Measurements from ENCODE around the gene BAIAP2.
"Not testable (repeated sequence)": the region's sequence is repeated elsewhere in the genome, so short reads cannot be mapped to it uniquely, and the experiment has no call there.

BAIAP2 gene

DNA sequence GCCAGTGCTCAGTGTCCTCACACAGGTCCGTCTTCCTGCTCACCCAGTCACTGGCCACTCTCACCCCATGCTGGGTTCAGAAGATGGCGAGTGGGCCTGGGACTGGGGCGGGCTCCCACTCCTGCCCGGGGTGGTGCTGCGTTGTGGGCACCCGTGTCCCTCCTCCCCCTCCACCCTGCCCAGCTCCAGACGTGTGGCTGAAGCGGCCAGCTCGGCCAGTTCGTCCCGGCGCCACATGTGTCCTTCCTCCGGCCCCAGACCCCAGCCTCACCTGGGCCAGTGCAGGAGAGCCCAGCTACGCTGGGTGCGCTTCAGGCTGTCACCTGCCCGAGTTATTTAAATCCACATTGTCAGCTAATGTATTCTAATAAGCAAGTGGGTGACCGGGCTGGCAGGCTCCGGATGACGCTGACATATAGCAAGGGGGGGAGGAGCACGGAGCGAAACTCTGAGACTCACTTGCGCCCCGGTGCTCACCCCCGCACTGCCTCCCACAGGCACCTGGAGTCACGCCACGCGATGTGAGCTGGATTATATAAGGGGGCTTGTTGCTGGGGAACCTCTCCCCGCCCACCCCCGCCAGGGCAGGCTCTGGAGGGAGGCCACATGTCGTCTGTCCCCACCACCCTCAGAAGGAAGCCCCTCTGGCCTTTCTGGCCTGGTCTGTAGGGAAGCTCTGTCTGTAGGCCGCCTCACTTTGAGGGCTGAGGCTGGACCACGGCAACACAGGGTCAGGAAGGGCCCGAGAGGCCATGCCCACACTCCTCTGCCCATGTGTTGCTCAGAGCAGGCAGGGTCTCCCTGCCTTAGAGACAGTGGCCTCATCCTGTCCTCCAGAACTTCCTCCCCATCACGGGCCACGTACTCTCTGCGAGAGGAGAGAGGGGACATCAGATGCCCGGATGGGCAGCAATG lies 7.1 kb upstream of the BAIAP2 start:
- Histone ChIP-seq H3K36me3 (ENCODE audit: control insufficient read depth, insufficient read depth, low read length) (peaks cover 2% of the 10 kb centered on the region), H3K9ac (ENCODE audit: low read depth, low read length) (no peak overlapping the region), H3K4me3 (ENCODE audit: low read depth, low read length) (no peak overlapping the region), H3K4me1 (ENCODE audit: control insufficient read depth, insufficient read depth, low read length) (no peaks in the 10 kb centered on the region), H3K9me3 (ENCODE audit: control insufficient read depth, insufficient read depth, low read length) (no peaks in the 10 kb centered on the region), H3K27me3 (ENCODE audit: control insufficient read depth, insufficient read depth, low read length) (no peaks in the 10 kb centered on the region)

DNA sequence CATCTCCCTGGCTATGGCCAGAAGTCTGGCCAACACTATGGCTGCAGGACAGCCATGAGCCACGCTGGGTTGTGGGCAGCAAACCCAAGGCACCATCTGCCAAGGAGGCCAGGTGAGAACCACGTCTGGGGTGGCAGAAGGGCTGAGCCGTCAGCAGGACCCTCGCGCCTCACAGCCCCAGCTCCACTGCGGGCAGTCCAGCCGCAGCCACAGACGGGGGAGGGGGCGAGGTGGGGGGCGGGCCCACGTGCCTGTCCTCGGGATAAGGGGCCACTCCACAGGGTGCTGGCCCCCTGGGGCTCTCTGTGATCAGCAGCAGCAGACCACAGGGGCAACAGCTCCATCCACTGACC lies 6.5 kb upstream of the BAIAP2 start:
- Histone ChIP-seq H3K4me1 (ENCODE audit: control insufficient read depth, insufficient read depth, low read length) (no peaks in the 10 kb centered on the region), H3K9ac (ENCODE audit: low read depth, low read length) (no peak overlapping the region), H3K27me3 (ENCODE audit: control insufficient read depth, insufficient read depth, low read length) (no peaks in the 10 kb centered on the region), H3K36me3 (ENCODE audit: control insufficient read depth, insufficient read depth, low read length) (peaks cover 2% of the 10 kb centered on the region), H3K4me3 (ENCODE audit: low read depth, low read length) (no peak overlapping the region), H3K9me3 (ENCODE audit: control insufficient read depth, insufficient read depth, low read length) (no peaks in the 10 kb centered on the region)

DNA sequence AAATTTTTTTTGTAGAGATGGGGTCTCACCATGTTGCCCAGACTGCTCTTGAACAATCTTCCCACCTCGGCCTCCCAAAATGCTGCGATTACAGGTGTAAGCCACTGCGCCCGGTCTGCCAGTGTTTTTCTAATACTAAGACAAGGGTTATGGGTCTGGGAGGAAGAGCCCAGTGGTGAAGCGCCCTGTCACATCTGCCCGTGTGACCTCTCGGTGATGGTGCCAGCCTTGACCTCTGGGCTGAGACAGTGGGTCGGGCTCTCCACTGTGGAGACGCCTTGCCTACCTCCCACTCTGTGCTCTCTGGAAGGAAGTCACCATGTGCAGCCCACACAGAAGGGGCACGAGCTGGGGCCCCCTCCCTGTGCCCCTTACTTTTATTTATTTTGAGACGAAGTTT lies 5.1 kb upstream of the BAIAP2 start:
- Histone ChIP-seq H3K4me3 (ENCODE audit: low read depth, low read length) (no peak overlapping the region), H3K27me3 (ENCODE audit: control insufficient read depth, insufficient read depth, low read length) (no peaks in the 10 kb centered on the region), H3K9ac (ENCODE audit: low read depth, low read length) (no peak overlapping the region), H3K9me3 (ENCODE audit: control insufficient read depth, insufficient read depth, low read length) (no peaks in the 10 kb centered on the region), H3K4me1 (ENCODE audit: control insufficient read depth, insufficient read depth, low read length) (peaks cover 2% of the 10 kb centered on the region), H3K36me3 (ENCODE audit: control insufficient read depth, insufficient read depth, low read length) (peaks cover 2% of the 10 kb centered on the region)

DNA sequence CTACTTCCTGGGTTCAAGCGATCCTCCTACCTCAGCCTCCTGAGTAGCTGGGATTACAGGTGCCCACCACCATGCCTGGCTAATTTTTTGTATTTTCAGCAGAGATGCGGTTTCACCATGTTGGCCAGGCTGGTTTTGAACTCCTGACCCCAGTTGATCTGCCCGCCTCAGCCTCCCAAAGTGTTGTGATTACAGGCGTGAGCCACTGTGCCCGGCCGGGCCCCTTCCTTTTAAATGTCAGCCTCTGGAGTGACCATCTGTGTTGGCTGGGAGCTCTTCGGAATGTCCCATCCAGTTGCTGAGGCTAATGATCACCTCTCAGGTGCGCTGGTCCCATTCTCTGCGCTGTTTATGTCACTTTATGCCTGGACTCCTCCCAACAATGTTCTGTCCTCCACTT lies 4.6 kb upstream of the BAIAP2 start:
- not testable (repeated sequence) for H3K9ac ChIP-seq (ENCODE audit: low read depth, low read length); H3K36me3 ChIP-seq (ENCODE audit: control insufficient read depth, insufficient read depth, low read length); H3K9me3 ChIP-seq (ENCODE audit: control insufficient read depth, insufficient read depth, low read length); H3K27me3 ChIP-seq (ENCODE audit: control insufficient read depth, insufficient read depth, low read length); H3K4me3 ChIP-seq (ENCODE audit: low read depth, low read length); H3K4me1 ChIP-seq (ENCODE audit: control insufficient read depth, insufficient read depth, low read length)

DNA sequence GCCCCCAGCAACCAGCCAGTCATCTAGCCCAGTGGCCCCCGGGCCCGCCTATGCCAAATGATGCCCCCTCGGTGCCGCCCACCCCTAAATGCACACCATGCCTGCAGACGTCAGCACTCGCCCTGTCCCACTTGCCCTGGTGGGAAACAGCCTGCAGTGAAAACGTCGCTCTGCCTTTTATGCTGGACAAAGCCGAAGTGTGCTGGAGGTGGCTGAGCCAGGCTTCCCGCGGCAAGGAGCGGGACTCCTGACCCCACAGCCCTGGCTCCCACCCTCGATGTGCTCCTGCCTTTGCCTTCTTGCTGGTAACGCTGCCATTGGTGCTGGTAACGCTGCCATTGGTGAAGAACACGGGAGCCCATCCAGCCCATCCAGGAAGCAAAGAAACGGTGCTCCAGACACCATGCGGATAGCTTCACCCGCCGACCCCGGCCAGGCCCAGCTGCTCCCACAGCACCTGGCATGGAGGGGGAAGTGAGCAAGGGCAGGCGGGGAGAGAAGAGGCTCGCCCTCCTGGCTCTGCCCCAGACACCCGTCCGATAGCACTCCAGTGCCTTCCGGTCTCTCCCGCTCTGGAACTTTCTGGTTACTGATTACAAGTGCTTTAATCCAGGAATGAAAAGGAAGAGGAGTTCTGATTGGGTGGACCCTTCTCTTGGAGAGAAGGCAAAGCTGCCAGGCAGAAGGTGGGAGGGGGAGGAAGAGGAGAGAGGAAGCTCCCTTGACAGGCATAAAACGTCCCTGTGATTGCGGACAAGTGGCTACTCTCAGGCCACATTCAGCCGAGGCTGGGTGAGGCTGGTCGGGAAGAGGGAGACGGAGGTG lies 4.0 kb upstream of the BAIAP2 start:
- H3K9ac ChIP-seq (ENCODE audit: low read depth, low read length) = peak overlapping the region; percentile 47
- H3K27me3 ChIP-seq (ENCODE audit: control insufficient read depth, insufficient read depth, low read length) = peaks cover 2% of the 10 kb centered on the region
- no peak overlapping the region for H3K4me3 ChIP-seq (ENCODE audit: low read depth, low read length)
- no peaks in the 10 kb centered on the region for H3K9me3 ChIP-seq (ENCODE audit: control insufficient read depth, insufficient read depth, low read length)
- peaks cover 2% of the 10 kb centered on the region for H3K36me3 ChIP-seq (ENCODE audit: control insufficient read depth, insufficient read depth, low read length)
- H3K4me1 ChIP-seq (ENCODE audit: control insufficient read depth, insufficient read depth, low read length) = peaks cover 3% of the 10 kb centered on the region

DNA sequence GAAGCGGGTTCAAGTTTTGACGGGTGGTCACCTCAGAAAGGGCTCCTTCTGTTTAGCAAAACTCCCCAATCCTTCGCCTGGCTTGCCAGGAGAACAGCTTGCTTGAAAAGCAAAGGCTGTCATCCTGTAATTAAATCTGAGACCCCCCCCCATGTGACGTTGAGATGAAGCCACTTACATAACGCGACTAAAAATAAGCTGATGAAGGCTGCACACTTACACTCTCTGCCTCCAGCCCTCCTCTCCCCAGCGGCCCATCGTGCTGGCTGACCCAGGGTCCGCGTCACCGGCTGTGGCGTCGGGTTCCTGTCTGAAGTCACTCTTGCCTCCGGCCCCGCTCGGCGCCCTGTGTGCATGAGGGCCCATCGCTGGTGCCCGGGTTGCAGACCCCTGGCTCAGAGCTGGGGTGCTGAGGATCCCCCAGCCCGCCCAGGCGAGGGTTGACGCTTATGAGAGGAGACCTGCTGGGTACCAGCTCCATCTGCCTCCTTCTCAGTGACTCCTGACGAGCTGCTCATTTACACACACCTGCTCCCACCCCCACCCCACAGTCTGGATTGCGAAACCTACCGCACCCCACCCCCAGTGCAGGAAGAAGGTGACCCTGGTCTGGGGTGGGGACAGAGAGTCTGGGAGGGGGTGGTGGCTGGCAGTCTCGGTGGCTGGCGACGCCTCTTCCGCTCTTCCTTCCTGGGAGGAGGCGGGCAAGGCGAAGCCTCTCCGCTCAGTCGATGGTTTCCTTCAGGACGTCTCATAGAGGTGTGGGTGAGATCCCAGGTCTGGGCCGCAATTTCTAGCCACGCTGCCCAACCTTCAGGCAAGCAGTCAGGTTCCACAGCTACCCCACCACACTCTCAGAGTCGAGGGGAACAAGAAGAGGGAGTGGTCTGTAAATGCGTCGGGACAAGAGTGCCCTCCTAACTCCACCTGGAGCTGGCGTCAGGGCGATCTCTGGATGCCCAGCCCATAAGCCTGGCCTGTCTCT lies 3.1 kb upstream of the BAIAP2 start:
- Histone ChIP-seq H3K9ac (ENCODE audit: low read depth, low read length) (no peak overlapping the region), H3K9me3 (ENCODE audit: control insufficient read depth, insufficient read depth, low read length) (no peaks in the 10 kb centered on the region), H3K4me3 (ENCODE audit: low read depth, low read length) (no peak overlapping the region), H3K27me3 (ENCODE audit: control insufficient read depth, insufficient read depth, low read length) (peaks cover 2% of the 10 kb centered on the region), H3K4me1 (ENCODE audit: control insufficient read depth, insufficient read depth, low read length) (peaks cover 5% of the 10 kb centered on the region), H3K36me3 (ENCODE audit: control insufficient read depth, insufficient read depth, low read length) (peaks cover 2% of the 10 kb centered on the region)

DNA sequence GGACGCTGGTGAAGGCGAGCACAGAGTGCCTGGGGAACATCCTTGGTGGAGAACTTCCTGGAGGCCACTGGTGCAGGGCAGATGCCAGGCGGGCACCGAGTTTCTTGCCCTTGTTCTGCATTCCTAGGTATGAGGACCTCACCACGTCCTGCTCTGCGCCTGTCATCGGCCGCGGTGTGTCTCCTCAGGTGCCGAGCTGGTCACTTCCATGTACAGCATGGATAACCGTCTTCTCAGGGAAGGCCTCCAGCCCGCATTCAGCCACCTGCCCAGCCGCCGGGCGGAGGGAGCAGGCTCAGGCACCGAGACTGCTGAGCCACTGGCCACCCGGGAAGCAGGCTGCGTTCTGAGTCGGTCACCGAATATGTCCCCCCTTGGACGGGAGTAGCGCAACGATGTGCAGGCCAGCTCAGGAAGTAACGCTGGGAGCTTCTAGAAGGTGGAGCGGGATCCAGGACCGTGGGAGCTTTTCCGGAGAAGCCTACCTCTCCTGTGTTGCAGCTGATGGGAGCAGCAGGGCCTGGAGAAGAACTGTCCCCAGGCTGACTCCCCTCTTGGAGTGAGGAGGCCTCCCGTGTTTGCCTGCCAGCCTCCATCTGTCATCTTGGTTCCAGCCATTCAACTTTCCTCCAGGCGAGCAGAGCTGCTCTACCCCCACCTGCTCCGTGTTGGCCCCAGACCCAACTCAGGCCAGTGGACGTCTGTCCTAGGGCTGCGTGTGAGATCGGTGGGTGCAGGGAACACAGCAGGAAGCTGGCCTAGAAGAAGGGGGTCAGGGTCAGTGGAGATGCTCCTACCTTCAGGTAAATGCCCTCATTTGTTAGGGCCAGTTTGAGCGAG lies 2.1 kb upstream of the BAIAP2 start:
- H3K36me3 ChIP-seq (ENCODE audit: control insufficient read depth, insufficient read depth, low read length) = peaks cover 2% of the 10 kb centered on the region
- H3K4me1 ChIP-seq (ENCODE audit: control insufficient read depth, insufficient read depth, low read length) = peaks cover 5% of the 10 kb centered on the region
- H3K4me3 ChIP-seq (ENCODE audit: low read depth, low read length) = no peak overlapping the region
- peaks cover 2% of the 10 kb centered on the region for H3K27me3 ChIP-seq (ENCODE audit: control insufficient read depth, insufficient read depth, low read length)
- H3K9ac ChIP-seq (ENCODE audit: low read depth, low read length) = peak overlapping the region; percentile 54
- no peaks in the 10 kb centered on the region for H3K9me3 ChIP-seq (ENCODE audit: control insufficient read depth, insufficient read depth, low read length)

DNA sequence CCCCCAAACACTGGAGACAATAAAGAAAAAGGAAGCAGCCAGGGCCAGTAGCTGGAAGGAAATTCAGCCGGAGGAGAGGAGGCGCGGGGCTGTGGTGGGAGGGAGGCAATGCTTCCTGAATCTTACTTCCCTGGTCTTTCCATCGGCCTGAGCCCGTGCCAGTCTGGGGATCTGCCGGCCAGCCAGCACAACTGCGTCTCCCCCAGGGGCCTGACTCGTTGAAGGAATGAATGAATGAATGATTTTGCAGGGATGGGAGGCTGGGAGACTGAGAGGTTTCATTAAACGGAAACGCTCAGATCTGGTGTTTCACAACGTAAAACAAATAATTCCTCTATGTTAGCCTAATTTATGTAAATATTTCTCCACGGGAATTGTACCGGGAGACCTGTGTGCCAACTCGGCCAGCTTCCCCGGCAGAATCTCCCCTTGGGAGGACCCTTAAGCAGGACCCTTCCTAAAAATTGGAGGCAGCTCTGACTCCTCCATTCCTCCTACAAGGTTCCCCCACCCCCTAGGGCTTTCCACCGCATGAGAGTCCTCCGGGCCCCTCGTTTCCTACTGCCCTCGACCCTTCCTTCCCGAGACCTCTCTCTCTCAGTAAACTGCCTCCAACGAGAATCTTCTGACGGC lies 1.3 kb upstream of the BAIAP2 start:
- peak overlapping the region; percentile 69 for H3K4me3 ChIP-seq (ENCODE audit: low read depth, low read length)
- peaks cover 2% of the 10 kb centered on the region for H3K36me3 ChIP-seq (ENCODE audit: control insufficient read depth, insufficient read depth, low read length)

DNA sequence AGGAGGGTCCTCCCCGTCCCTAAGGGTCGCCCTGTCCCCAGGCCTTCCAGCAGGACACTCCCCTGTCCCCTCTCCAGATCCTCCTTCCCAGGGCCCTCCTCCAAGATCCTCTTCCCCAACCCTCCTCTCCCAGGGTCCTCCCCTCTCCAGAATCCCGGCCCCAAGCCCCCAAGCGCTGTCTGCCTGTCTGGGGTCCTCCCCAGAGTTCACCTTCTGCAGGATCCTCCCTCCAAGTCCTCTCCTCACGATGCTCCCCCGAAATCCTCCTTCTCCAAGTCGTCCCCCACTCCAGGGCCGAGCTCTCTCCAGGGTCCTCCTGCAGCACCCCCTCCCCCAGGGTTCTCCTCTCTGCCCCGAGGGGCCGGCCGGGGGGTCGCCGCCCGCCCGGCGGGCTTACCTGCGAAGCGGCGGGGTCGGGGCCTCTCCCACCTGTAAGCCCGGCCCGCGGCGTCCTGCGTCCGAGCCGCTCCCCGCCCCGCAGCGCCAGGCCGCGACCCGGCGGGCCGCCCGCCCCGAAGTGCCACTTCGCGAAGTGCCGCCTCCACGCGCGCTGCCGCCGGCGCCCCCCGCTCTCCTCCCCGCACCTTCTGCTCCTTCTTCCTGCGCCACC lies 678 bp upstream of the BAIAP2 start:
- H3K9me3 ChIP-seq (ENCODE audit: control insufficient read depth, insufficient read depth, low read length) = no peaks in the 10 kb centered on the region
- H3K36me3 ChIP-seq (ENCODE audit: control insufficient read depth, insufficient read depth, low read length) = peaks cover 2% of the 10 kb centered on the region
- H3K9ac ChIP-seq (ENCODE audit: low read depth, low read length) = peak overlapping the region; percentile 73
- peak overlapping the region; percentile 69 for H3K4me3 ChIP-seq (ENCODE audit: low read depth, low read length)
- peaks cover 2% of the 10 kb centered on the region for H3K27me3 ChIP-seq (ENCODE audit: control insufficient read depth, insufficient read depth, low read length)
- H3K4me1 ChIP-seq (ENCODE audit: control insufficient read depth, insufficient read depth, low read length) = peaks cover 5% of the 10 kb centered on the region

More for the DNA sequence above, 1.3 kb upstream of the BAIAP2 start:
- H3K9me3 ChIP-seq (ENCODE audit: control insufficient read depth, insufficient read depth, low read length) = no peaks in the 10 kb centered on the region
- H3K27me3 ChIP-seq (ENCODE audit: control insufficient read depth, insufficient read depth, low read length) = peaks cover 2% of the 10 kb centered on the region
- peak overlapping the region; percentile 73 for H3K9ac ChIP-seq (ENCODE audit: low read depth, low read length)
- H3K4me1 ChIP-seq (ENCODE audit: control insufficient read depth, insufficient read depth, low read length) = peaks cover 5% of the 10 kb centered on the region

DNA sequence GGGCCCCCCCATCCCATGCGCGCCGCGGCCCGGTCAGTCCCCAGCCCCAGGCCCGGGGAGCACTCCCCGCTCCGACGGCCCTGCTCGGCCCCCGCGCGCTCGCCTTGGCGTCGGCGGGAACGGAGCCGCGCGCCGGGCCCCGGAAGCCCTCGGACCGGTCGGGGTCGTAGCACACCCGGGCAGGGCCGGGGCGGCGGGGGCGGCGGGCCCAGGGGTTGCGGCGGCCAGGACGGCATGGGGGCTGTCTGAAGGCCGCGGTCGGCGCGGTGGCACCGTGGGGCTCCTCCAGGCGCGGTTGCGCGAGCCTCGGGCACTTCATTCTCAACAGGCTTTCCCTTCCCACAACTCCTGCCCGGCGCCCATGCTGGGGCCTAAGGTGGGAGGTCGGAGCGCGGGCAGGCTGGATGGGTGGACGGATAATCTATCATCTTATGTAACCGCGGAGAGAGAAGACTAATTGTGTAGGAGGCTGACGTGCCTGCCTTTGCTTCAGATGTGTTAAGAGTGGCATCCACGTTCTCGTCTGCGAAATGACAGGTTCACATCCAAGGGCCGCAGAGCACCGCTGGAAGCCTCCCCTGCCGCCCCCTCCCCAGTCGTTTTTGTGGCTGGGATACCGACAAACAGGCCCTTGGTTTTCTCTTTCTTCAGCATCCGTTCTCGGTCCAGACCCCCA lies 708 bp downstream of the BAIAP2 start:
- Histone ChIP-seq H3K9ac (ENCODE audit: low read depth, low read length) (no peak overlapping the region), H3K27me3 (ENCODE audit: control insufficient read depth, insufficient read depth, low read length) (peaks cover 2% of the 10 kb centered on the region), H3K4me3 (ENCODE audit: low read depth, low read length) (peak overlapping the region; percentile 55), H3K9me3 (ENCODE audit: control insufficient read depth, insufficient read depth, low read length) (no peaks in the 10 kb centered on the region), H3K36me3 (ENCODE audit: control insufficient read depth, insufficient read depth, low read length) (peaks cover 4% of the 10 kb centered on the region), H3K4me1 (ENCODE audit: control insufficient read depth, insufficient read depth, low read length) (peaks cover 5% of the 10 kb centered on the region)
